Calu3 (cell line): ENCODE results near the gene TFAP2D. TPM values are rescaled to one million over a fixed set of nuclear protein-coding genes. Genes with fewer than 3 reads are reported as not detected.

ENCODE experiments used
- BruUV-seq: library from RNA; stranded (reverse); fragments of 400-500 nt; replicated peaks from 2 replicates; lab custom pipeline; 2021; lab: Mats Ljungman, UMichigan
- CTCF ChIA-PET: fragments of 300-600 bp; sonication (Branson Sonifier 250); formaldehyde crosslinking; loops from one replicate; lab custom pipeline; 2022; ENCODE audit warnings: antibody characterized with exemption; lab: Charles Lee
- DNase-seq: peaks from one replicate; pipeline ENCODE4 v3.0.0; 2022
- H3K27ac Mint-ChIP-seq: one replicate; pipeline ENCODE4 v1.8.0; 2022; ENCODE audit warnings: mixed read lengths; ENCODE audit not compliant: unreplicated experiment
- H3K27me3 Mint-ChIP-seq: one replicate; pipeline ENCODE4 v1.8.0; 2022; ENCODE audit warnings: mixed read lengths; ENCODE audit not compliant: unreplicated experiment
- H3K36me3 Mint-ChIP-seq: one replicate; pipeline ENCODE4 v1.8.0; 2022; ENCODE audit warnings: mild to moderate bottlenecking, moderate library complexity, mixed read lengths; ENCODE audit not compliant: insufficient read depth, unreplicated experiment
- H3K4me1 Mint-ChIP-seq: one replicate; pipeline ENCODE4 v1.8.0; 2022; ENCODE audit warnings: mild to moderate bottlenecking, low read depth, mixed read lengths; ENCODE audit not compliant: unreplicated experiment
- H3K4me3 Mint-ChIP-seq: one replicate; pipeline ENCODE4 v1.8.0; 2022; ENCODE audit warnings: mild to moderate bottlenecking, low read depth, moderate library complexity, mixed read lengths; ENCODE audit not compliant: unreplicated experiment
- H3K9me3 Mint-ChIP-seq: one replicate; pipeline ENCODE4 v1.8.0; 2022; ENCODE audit warnings: low read depth, mixed read lengths; ENCODE audit not compliant: unreplicated experiment
- intact Hi-C: fragments of 100-400 bp; cut with micrococcal nuclease; formaldehyde crosslinking; loops from one replicate; pipeline ENCODE4 v1.10.0; 2022; ENCODE audit not compliant: unreplicated experiment
- total RNA-seq: library from RNA; stranded (reverse); gene quantifications from 2 replicates; pipeline ENCODE4 v1.2.3, GENCODE V29; 2022
- TF ChIP-seq, protein P1 (sequence below): fragments of 200-600 bp; IDR thresholded peaks from one replicate; pipeline ENCODE4 v1.8.0; 2022; ENCODE audit warnings: antibody characterized with exemption; ENCODE audit not compliant: unreplicated experiment

TFAP2D gene
- total RNA-seq, 1 experiment from 2014 or later = not detected

DNA sequence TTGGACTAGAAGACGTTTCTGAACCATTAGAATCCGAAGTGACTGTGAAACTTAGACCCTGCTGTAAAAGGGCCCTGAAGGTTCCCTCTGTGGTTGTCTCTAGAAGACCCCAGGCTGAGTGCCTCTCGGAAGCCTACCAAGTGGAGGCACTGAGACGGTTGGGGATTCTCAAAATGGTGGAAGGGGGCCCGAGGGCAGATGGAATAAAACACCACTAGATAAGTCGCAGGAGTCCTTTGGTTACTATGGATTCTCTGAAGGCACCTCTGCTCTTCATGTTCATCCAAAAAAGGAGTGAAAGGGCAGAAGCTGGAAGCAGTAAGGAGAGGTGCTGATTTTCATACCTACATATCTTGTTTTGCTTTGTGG is 4.0 kb upstream of the TFAP2D start:
- intact Hi-C loops = no loop called here
- CTCF ChIA-PET = no interaction called here
- Mint-ChIP-seq H3K36me3 (no peaks in the 10 kb centered on the region), H3K27me3 (peaks cover 26% of the 10 kb centered on the region), H3K9me3 (peaks cover 13% of the 10 kb centered on the region), H3K27ac (no peak overlapping the region), H3K4me3 (no peak overlapping the region), H3K4me1 (no peaks in the 10 kb centered on the region)
- no TSS peak for BruUV-seq
- TF ChIP-seq, protein P1, sequence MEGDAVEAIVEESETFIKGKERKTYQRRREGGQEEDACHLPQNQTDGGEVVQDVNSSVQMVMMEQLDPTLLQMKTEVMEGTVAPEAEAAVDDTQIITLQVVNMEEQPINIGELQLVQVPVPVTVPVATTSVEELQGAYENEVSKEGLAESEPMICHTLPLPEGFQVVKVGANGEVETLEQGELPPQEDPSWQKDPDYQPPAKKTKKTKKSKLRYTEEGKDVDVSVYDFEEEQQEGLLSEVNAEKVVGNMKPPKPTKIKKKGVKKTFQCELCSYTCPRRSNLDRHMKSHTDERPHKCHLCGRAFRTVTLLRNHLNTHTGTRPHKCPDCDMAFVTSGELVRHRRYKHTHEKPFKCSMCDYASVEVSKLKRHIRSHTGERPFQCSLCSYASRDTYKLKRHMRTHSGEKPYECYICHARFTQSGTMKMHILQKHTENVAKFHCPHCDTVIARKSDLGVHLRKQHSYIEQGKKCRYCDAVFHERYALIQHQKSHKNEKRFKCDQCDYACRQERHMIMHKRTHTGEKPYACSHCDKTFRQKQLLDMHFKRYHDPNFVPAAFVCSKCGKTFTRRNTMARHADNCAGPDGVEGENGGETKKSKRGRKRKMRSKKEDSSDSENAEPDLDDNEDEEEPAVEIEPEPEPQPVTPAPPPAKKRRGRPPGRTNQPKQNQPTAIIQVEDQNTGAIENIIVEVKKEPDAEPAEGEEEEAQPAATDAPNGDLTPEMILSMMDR = no peak
- DNase-seq = no peak

GRCh38 chr6:50711686-50712085 is 1.6 kb upstream of the TFAP2D start:
- intact Hi-C loops = no loop called here
- TF ChIP-seq, protein P1 = no peak
- DNase-seq = no peak
- no peaks in the 10 kb centered on the region for H3K4me1 Mint-ChIP-seq
- peaks cover 35% of the 10 kb centered on the region for H3K27me3 Mint-ChIP-seq
- H3K36me3 Mint-ChIP-seq = no peaks in the 10 kb centered on the region
- no peak overlapping the region for H3K27ac Mint-ChIP-seq
- no peak overlapping the region for H3K4me3 Mint-ChIP-seq
- no TSS peak for BruUV-seq
- CTCF ChIA-PET = no interaction called here
- H3K9me3 Mint-ChIP-seq = peaks cover 6% of the 10 kb centered on the region

DNA sequence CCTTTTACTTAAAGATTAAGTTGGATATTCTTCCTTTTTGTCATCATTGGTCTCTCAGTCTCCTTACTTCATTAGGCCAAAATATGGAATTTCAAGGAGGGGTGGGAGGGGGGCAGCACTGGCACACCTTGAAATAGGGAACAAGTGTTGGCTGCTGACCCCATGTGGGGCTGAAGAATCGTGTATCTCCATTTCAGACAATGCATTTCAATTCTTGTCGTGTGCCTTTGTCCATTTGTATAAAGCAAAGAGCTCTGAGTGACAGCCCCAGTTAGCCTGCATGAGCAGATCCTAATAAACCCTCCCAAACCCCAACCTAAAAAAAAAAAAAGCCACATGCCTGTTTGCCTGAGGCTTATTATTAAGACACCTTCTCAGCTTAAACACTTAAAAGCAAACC is 1.0 kb upstream of the TFAP2D start:
- Mint-ChIP-seq H3K27ac (no peak overlapping the region), H3K4me3 (no peak overlapping the region), H3K4me1 (no peaks in the 10 kb centered on the region), H3K27me3 (peaks cover 41% of the 10 kb centered on the region), H3K36me3 (no peaks in the 10 kb centered on the region), H3K9me3 (peaks cover 6% of the 10 kb centered on the region)
- no peak for DNase-seq
- BruUV-seq = no TSS peak
- intact Hi-C loops = no loop called here
- CTCF ChIA-PET = no interaction called here
- TF ChIP-seq, protein P1 = no peak

DNA sequence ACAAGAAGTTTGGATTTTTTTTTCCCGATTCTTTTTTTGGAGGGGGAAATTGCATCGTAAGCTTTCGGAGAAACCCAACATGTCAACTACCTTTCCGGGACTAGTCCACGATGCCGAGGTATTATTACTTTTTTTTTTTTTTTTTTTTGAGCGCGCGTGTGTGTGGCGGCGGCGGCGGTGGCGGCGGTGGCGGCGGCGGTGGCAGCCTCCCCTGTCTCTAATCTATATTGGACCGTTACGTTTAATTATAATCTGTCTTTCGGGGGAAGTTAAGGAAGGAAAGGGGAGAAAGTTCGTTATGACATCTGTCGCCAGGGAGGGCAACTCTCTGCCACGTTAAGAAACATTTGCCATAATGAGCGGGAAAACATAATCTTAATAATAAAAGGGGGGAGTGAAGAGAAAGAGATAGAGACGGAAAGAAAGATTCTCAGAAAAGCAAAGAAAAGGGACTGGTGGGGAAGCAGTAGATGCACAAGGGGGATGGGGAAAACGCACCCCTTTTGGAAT is 706 bp downstream of the TFAP2D start:
- H3K9me3 Mint-ChIP-seq = peaks cover 3% of the 10 kb centered on the region
- TF ChIP-seq, protein P1 = no peak
- BruUV-seq = no TSS peak
- intact Hi-C loops = no loop called here
- H3K27ac Mint-ChIP-seq = no peak overlapping the region
- CTCF ChIA-PET = no interaction called here
- no peak overlapping the region for H3K4me3 Mint-ChIP-seq
- H3K4me1 Mint-ChIP-seq = no peaks in the 10 kb centered on the region
- H3K36me3 Mint-ChIP-seq = no peaks in the 10 kb centered on the region
- DNase-seq = no peak
- peaks cover 58% of the 10 kb centered on the region for H3K27me3 Mint-ChIP-seq
